Measurements from ENCODE around the gene XRN2.

Gene XRN2

GRCh38 chr20:21303061-21303871 is at the start of gene XRN2:
Gene XRN2, plus strand, starts transcription at chr20:21303331. Its CDS starts 68 bp downstream, at chr20:21303399.
- Histone ChIP-seq H3K4me3 (ENCODE audit: low read depth, low read length) (peak within 1 kb of the TSS; percentile 70), H3K9ac (ENCODE audit: low read depth, low read length) (peak within 1 kb of the TSS; percentile 97), H3K36me3 (ENCODE audit: control insufficient read depth, insufficient read depth, low read length) (no peaks in the 10 kb centered on the region), H3K9me3 (ENCODE audit: control insufficient read depth, insufficient read depth, low read length) (no peaks in the 10 kb centered on the region), H3K27me3 (ENCODE audit: control insufficient read depth, insufficient read depth, low read length) (no peaks in the 10 kb centered on the region), H3K4me1 (ENCODE audit: control insufficient read depth, insufficient read depth, low read length) (peaks cover 5% of the 10 kb centered on the region)

- no peaks in the 10 kb centered on the region for H3K4me1 ChIP-seq (ENCODE audit: control insufficient read depth, insufficient read depth, low read length)
- no peaks in the 10 kb centered on the region for H3K9me3 ChIP-seq (ENCODE audit: control insufficient read depth, insufficient read depth, low read length)
- H3K9ac ChIP-seq (ENCODE audit: low read depth, low read length): no peak overlapping the region
- no peaks in the 10 kb centered on the region for H3K27me3 ChIP-seq (ENCODE audit: control insufficient read depth, insufficient read depth, low read length)
- no peak overlapping the region for H3K4me3 ChIP-seq (ENCODE audit: low read depth, low read length)
- no peaks in the 10 kb centered on the region for H3K36me3 ChIP-seq (ENCODE audit: control insufficient read depth, insufficient read depth, low read length)
Measured at GRCh38 chr20:21257192-21257591, 45.9 kb upstream of the XRN2 start.

GRCh38 chr20:21258411-21258810 is 44.7 kb upstream of the XRN2 start:
- Histone ChIP-seq H3K4me3 (ENCODE audit: low read depth, low read length) (no peak overlapping the region), H3K36me3 (ENCODE audit: control insufficient read depth, insufficient read depth, low read length) (no peaks in the 10 kb centered on the region), H3K9me3 (ENCODE audit: control insufficient read depth, insufficient read depth, low read length) (no peaks in the 10 kb centered on the region), H3K27me3 (ENCODE audit: control insufficient read depth, insufficient read depth, low read length) (no peaks in the 10 kb centered on the region), H3K4me1 (ENCODE audit: control insufficient read depth, insufficient read depth, low read length) (no peaks in the 10 kb centered on the region), H3K9ac (ENCODE audit: low read depth, low read length) (no peak overlapping the region)

- Histone ChIP-seq H3K9me3 (ENCODE audit: control insufficient read depth, insufficient read depth, low read length) (no peaks in the 10 kb centered on the region), H3K27me3 (ENCODE audit: control insufficient read depth, insufficient read depth, low read length) (no peaks in the 10 kb centered on the region), H3K36me3 (ENCODE audit: control insufficient read depth, insufficient read depth, low read length) (no peaks in the 10 kb centered on the region), H3K9ac (ENCODE audit: low read depth, low read length) (no peak overlapping the region), H3K4me1 (ENCODE audit: control insufficient read depth, insufficient read depth, low read length) (no peaks in the 10 kb centered on the region), H3K4me3 (ENCODE audit: low read depth, low read length) (no peak overlapping the region)
Measured at GRCh38 chr20:21259346-21259745, 43.8 kb upstream of the XRN2 start.

GRCh38 chr20:21262812-21263211 is 40.3 kb upstream of the XRN2 start:
- Histone ChIP-seq H3K27me3 (ENCODE audit: control insufficient read depth, insufficient read depth, low read length) (no peaks in the 10 kb centered on the region), H3K9me3 (ENCODE audit: control insufficient read depth, insufficient read depth, low read length) (no peaks in the 10 kb centered on the region), H3K36me3 (ENCODE audit: control insufficient read depth, insufficient read depth, low read length) (no peaks in the 10 kb centered on the region), H3K9ac (ENCODE audit: low read depth, low read length) (no peak overlapping the region), H3K4me1 (ENCODE audit: control insufficient read depth, insufficient read depth, low read length) (no peaks in the 10 kb centered on the region), H3K4me3 (ENCODE audit: low read depth, low read length) (no peak overlapping the region)

GRCh38 chr20:21265261-21266190 is 37.6 kb upstream of the XRN2 start:
- Histone ChIP-seq H3K9me3 (ENCODE audit: control insufficient read depth, insufficient read depth, low read length) (no peaks in the 10 kb centered on the region), H3K27me3 (ENCODE audit: control insufficient read depth, insufficient read depth, low read length) (no peaks in the 10 kb centered on the region), H3K36me3 (ENCODE audit: control insufficient read depth, insufficient read depth, low read length) (no peaks in the 10 kb centered on the region), H3K4me3 (ENCODE audit: low read depth, low read length) (no peak overlapping the region), H3K9ac (ENCODE audit: low read depth, low read length) (no peak overlapping the region), H3K4me1 (ENCODE audit: control insufficient read depth, insufficient read depth, low read length) (no peaks in the 10 kb centered on the region)

GRCh38 chr20:21266191-21266536 is 37.0 kb upstream of the XRN2 start:
- no peak overlapping the region for H3K4me3 ChIP-seq (ENCODE audit: low read depth, low read length)
- no peak overlapping the region for H3K9ac ChIP-seq (ENCODE audit: low read depth, low read length)
- H3K36me3 ChIP-seq (ENCODE audit: control insufficient read depth, insufficient read depth, low read length): no peaks in the 10 kb centered on the region
- H3K4me1 ChIP-seq (ENCODE audit: control insufficient read depth, insufficient read depth, low read length): no peaks in the 10 kb centered on the region
- no peaks in the 10 kb centered on the region for H3K27me3 ChIP-seq (ENCODE audit: control insufficient read depth, insufficient read depth, low read length)
- no peaks in the 10 kb centered on the region for H3K9me3 ChIP-seq (ENCODE audit: control insufficient read depth, insufficient read depth, low read length)

GRCh38 chr20:21269772-21270171 is 33.4 kb upstream of the XRN2 start:
- Histone ChIP-seq H3K36me3 (ENCODE audit: control insufficient read depth, insufficient read depth, low read length) (no peaks in the 10 kb centered on the region), H3K9me3 (ENCODE audit: control insufficient read depth, insufficient read depth, low read length) (no peaks in the 10 kb centered on the region), H3K27me3 (ENCODE audit: control insufficient read depth, insufficient read depth, low read length) (no peaks in the 10 kb centered on the region), H3K9ac (ENCODE audit: low read depth, low read length) (no peak overlapping the region), H3K4me3 (ENCODE audit: low read depth, low read length) (no peak overlapping the region), H3K4me1 (ENCODE audit: control insufficient read depth, insufficient read depth, low read length) (no peaks in the 10 kb centered on the region)

GRCh38 chr20:21270806-21271205 is 32.3 kb upstream of the XRN2 start:
- Histone ChIP-seq H3K4me1 (ENCODE audit: control insufficient read depth, insufficient read depth, low read length) (no peaks in the 10 kb centered on the region), H3K9me3 (ENCODE audit: control insufficient read depth, insufficient read depth, low read length) (no peaks in the 10 kb centered on the region), H3K36me3 (ENCODE audit: control insufficient read depth, insufficient read depth, low read length) (no peaks in the 10 kb centered on the region), H3K9ac (ENCODE audit: low read depth, low read length) (no peak overlapping the region), H3K4me3 (ENCODE audit: low read depth, low read length) (no peak overlapping the region), H3K27me3 (ENCODE audit: control insufficient read depth, insufficient read depth, low read length) (no peaks in the 10 kb centered on the region)

- Histone ChIP-seq H3K4me1 (ENCODE audit: control insufficient read depth, insufficient read depth, low read length) (no peaks in the 10 kb centered on the region), H3K27me3 (ENCODE audit: control insufficient read depth, insufficient read depth, low read length) (no peaks in the 10 kb centered on the region), H3K9me3 (ENCODE audit: control insufficient read depth, insufficient read depth, low read length) (no peaks in the 10 kb centered on the region), H3K36me3 (ENCODE audit: control insufficient read depth, insufficient read depth, low read length) (no peaks in the 10 kb centered on the region), H3K4me3 (ENCODE audit: low read depth, low read length) (no peak overlapping the region), H3K9ac (ENCODE audit: low read depth, low read length) (no peak overlapping the region)
Measured at GRCh38 chr20:21272279-21272678, 30.9 kb upstream of the XRN2 start.

GRCh38 chr20:21272679-21273078 is 30.5 kb upstream of the XRN2 start:
- Histone ChIP-seq H3K4me3 (ENCODE audit: low read depth, low read length) (no peak overlapping the region), H3K9me3 (ENCODE audit: control insufficient read depth, insufficient read depth, low read length) (no peaks in the 10 kb centered on the region), H3K27me3 (ENCODE audit: control insufficient read depth, insufficient read depth, low read length) (no peaks in the 10 kb centered on the region), H3K36me3 (ENCODE audit: control insufficient read depth, insufficient read depth, low read length) (no peaks in the 10 kb centered on the region), H3K9ac (ENCODE audit: low read depth, low read length) (no peak overlapping the region), H3K4me1 (ENCODE audit: control insufficient read depth, insufficient read depth, low read length) (no peaks in the 10 kb centered on the region)

Data from iPS-15b (cell line).